Activated CD4-positive, CD25-positive, alpha-beta regulatory T cell treated with anti-CD3 and anti-CD28 coated beads, Interleukin-2, amount 50 U/mL, for 16 hours (primary cell): Measurements from ENCODE around the gene PRPH2.
A peak's percentile ranks its signal among the peaks of the same experiment; 100 is the strongest.
"Not testable (repeated sequence)": the region's sequence is repeated elsewhere in the genome, so short reads cannot be mapped to it uniquely, and the experiment has no call there.

ENCODE experiments used
- DNase-seq: peaks from one replicate; pipeline ENCODE4 v3.0.0-alpha.2; 2020; ENCODE audit warnings: low read depth, low spot score

PRPH2 gene

DNA sequence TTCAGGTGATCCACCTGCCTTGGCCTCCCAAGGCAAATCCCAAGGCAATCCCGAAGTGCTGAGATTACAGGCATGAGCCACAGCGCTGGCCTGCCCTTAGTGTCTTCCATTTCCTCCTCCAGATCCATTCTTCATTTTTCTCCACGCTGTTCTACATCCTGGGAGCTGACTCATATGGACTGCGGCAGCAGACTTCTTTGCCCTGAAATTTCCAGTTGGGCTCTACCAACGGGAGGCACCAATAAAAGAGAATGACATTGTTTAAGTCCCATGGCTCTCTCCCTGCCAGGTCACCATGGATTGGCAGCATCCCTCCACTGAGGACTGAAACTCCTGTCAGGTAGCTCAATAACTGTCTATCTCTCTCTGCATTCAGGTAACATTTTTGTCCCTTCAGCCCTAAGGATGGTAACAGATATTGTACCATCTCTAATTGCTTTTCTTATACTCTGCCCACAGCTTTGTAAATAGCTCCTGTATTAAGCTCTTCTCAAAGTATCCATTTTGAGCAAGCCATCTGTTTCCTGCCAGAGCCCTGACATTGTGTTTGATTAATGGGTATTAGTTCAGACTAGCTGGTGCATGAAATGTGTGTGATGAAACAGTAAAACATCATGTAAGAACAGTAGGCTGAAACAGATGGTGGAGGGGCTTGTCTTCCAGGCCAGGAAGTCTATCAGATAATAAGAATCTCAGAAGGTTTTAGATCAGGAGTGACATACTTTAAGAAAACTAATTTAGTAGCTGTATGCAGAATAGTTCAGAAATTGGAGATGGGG is 19.9 kb upstream of the PRPH2 start:
- no peak for DNase-seq

DNA sequence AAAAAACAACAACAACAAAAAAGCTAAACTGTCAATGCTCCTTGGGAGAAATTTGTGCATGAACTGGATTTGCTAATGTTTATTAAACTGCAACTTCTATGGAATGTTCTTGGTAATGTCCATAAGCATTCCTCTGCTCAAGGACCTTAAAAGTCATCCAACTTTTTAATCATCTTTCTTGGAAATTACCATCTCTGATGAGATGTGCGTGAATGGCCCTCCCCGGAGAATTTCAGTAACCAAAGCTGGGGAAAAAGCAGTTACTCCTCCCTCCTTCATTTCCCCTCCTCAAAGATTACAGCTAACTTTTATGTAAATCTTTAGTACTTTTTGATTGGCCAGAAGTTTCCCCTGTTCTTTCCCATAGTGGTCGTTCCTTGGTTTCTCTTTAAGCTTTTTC is 18.3 kb upstream of the PRPH2 start:
- no peak for DNase-seq

DNA sequence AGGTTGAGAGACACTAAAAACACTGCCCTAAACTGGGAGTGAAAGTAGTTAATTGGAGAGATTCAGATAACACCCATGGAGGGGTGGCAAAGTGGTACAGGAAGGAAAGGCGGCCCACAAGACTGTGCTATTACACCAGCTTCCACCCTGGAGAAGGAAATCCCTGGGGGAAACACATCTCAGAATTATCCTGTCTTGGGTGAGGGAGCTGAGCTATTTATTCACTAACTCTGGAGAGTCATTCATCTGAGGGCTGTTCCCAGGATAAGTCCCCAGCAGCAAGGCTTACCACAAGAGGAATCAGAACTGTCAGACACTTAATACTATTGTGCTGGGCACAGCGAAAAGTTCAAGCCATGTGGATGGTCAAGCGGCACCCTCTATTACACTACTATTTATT is 13.6 kb upstream of the PRPH2 start:
- no peak for DNase-seq

DNA sequence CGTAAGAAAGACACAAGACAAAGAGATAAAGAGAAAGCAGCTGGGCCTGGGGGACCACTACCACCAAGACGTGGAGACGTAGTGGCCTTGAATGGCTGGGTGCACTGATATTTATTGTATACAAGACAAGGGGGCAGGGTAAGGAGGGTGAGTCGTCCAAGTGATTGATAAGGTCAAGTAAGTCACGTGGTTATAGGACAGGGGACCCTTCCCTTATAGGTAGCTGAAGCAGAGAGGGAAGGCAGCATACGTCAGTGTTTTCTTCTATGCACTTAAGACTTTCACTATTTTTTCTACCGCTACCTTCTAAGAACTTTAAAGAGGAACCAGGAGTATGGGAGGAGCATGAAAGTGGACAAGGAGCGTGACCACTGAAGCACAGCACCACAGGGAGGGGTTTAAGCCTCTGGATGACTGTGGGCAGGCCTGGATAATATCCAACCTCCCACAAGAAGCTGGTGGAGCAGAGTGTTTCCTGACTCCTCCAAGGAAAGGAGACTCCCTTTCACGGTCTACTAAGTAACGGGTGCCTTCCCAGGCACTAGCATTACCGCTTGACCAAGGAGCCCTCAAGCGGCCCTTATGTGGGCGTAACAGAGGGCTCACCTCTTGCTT is 11.6 kb upstream of the PRPH2 start:
- not testable (repeated sequence) for DNase-seq

DNA sequence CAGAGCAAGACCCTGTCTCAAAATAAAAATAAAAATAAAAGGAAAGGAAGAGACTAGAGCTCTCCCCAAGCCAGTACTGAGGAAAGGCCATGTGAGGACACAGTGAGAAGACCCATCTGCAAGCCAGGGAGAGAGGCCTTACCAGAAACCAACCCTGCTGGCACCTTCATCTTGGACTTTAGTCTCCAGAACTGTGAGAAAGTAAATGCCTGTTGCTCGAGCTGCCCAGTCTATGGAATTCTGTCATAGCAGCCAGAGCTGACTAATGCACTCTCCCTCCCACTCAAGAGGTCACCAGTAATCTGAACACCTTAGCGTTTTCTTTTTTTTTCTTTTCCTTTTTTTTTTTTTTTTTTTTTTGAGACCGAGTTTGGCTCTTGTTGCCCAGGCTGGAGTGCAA is 7.3 kb upstream of the PRPH2 start:
- DNase-seq, result no peak

DNA sequence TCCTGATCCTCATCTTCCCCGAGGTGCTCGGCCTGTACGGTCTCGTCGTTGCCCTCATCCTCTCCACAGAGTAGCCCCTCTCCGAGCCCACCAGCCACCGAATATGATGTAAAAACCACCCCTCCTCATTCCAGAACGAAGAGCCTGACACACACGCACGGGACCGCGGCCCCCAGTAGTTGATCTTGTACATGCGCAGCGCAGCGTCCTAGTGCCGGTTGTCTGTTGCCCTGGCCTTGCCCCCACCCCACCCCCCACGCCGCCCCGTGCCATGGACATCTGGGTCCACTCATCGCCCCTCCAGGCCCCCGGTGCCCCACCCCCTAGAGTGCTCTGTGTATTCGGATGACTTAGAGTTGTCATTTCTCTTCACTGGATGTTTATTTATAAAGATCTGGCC is 5.2 kb upstream of the PRPH2 start:
- DNase-seq, result no peak

DNA sequence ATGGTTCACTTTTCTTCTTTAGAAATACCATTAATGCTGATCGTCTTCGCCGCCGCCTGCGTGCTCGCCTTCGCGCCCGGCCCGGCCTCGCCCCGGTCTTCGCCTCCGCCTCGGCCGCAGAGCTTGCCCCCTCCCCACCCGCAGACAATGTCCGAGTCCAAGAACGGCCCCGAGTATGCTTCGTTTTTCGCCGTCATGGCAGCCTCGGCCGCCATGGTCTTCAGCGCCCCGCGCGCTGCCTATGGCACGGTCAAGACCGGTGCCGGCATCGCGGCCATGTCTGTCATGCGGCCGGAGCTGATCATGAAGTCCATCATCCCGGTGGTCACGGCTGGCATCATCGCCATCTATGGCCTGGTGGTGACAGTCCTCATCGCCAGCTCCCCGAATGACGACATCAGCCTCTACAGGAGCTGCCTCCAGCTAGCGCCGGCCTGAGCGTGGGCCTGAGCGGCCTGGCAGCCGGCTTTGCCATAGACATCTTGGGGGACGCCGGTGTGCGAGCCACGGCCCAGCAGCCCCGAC is 4.8 kb upstream of the PRPH2 start:
- DNase-seq, result no peak

DNA sequence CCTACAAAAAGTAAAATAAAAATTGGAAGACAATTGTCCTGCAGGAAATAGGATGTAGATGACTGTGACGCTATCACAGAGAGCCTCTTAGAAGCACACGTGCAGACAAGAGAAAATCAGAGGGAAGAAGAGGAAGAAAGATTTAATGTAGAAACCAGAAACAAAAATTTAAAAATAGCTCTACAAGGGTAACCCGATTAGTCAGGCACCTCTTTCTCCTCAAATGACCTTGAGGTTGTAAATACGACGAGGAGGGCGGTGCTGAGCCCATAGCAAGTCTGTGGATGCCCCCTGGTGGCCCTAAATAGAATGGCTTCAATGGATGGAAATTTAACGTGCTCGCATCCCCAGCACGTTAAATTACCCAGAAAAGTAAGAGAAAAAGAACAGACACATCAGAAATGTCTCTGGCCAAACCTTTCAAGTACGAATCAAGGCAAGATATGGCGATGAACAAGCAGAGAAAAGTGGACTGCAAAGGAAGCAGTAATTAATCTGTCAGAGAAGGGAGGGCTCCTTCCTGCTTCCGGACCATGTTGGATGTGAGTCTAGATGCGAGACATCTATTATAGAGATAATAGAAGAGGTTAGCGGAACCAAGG is 4.2 kb upstream of the PRPH2 start:
- peak; percentile 62 for DNase-seq

DNA sequence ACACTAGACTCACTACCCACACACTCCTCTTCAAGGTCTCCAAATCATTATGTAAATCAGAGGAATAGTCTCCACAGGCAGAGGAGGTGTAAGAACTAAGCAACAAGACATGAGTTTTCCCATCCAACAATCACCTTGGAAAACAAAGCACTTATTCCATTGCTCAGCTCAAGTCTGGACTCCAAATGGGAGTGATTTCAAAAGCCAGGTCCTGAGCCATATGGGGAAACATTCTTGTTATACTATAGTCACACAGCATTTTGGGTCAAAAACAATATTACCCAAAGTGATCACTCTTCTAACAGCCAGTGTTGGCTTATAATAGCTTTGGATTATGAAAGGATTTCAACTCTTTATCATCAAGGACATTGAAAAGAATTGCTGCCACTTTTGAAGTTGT is 3.6 kb upstream of the PRPH2 start:
- DNase-seq, result no peak

DNA sequence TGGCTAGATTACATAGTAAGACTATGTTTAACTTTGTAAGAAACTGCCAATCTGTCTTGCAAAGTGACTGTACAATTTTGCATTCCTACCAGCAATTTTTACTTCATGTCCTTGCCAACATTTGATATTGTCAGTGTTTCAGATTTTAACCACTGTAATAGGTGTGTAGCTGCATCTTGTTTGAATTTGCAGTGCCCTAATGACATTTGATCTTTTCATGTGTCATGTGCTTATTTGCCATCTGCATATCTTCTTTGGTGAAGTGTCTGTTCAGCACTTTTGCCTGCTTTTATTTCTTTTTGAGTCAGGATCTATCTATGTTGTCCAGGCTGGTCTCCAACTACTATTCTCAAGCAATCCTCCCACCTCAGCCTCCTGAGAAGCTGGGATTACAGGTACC is 2.4 kb upstream of the PRPH2 start:
- no peak for DNase-seq

DNA sequence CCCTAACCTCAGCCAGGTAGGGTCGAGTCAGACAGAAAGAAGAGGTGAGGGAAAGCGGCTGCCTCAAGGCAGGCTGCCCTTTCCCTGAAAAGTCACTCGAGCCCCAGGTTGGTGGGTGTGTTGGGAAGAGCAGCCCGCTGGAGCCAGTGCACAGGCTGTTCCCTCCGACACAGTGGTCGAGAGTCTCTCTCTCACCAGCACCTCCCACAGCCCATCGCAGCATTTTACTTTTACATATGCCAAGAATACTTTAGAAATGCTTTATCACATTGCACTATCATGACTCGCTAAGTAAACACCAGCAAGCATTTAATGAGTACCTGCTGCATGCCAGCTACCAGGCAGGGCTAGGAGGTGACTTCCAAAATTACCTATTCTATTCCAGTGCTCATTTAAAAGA is 1.7 kb downstream of the PRPH2 start:
- DNase-seq, result no peak

DNA sequence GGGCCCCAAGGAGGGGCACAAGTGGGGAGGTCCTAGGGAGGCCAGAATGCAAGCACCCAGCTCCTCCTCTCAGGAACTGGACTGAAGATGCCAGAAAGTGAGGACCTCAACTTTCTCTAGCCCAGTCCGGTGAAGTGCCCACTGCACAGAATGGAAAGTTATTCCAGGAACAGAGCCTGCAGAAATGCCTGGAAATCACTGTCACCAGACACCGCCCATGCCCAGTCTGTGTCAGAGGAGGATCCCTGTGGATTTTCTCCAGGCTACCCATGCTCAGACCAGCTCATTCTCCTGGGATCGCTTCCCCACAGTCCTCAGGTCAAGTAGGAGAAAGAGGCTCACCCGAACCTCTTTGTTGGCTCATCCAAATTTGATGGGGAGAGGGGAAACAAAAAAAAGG is 6.5 kb downstream of the PRPH2 start:
- DNase-seq, result no peak

DNA sequence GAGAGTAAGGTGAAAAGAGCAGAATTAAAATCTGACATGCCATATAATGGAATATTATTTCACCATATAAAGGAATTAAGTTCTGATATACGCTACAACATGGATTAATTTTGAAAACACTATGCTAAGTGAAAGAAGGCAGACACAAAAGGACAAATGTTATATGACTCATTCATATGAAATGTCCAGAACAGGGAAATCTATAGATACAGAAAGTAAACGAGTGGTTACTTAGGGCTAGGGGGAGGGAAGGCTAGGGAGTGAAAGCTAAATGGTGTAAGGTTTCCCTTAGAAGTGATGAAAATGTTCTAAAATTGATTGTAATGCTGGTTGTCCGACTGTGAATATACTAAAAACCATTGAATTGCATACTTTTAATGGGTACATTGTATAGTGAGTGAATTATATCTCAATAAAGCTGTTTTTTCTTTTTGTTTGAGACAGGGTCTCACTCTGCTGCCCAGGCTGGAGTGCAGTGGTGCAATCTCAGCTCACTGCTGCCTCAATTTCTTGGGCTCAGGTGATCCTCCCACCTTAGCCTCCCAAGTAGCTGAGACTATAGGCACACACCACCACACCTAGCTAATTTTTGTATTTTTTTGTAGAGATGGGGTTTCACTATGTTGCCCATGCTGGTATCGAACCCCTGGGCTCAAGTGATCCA is 8.2 kb downstream of the PRPH2 start:
- DNase-seq, result no peak

DNA sequence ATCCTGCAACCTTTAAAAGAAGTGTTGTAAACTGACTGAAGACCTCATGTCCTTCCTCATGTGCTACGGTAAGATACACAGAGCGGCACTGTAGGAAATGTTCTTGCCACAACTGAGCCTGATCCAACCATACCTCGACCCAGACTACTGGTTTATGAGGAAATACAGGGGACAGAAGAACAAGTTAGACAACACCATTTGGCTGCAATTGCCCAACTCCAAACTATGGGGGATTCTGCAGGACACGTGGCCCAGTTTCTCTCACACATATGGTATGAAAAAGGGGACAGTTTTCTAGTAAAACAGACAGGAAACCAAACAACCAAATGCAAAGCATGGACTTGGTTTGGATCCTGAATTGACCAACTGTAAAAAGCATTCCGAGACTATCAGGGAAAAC is 10.5 kb downstream of the PRPH2 start:
- no peak for DNase-seq

DNA sequence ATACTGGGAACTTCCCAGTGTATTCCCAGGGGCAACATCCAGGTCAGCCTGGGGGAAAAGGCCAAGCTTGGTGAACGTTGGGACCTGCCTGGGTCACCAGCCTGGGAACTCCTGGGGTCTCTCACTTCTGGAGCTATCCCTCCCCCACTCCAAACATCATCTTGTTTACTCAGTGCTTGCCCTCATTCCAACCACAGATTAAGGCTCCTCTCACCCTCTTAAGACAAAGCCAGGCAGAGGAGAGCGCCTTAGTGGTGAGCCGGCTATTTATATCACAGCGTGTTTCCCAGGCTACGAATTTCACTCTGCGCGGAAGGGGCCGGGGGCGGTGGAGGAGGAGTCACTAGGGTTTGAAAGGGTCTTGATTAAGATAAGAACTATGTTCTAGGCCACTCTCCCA is 12.1 kb downstream of the PRPH2 start:
- no peak for DNase-seq

DNA sequence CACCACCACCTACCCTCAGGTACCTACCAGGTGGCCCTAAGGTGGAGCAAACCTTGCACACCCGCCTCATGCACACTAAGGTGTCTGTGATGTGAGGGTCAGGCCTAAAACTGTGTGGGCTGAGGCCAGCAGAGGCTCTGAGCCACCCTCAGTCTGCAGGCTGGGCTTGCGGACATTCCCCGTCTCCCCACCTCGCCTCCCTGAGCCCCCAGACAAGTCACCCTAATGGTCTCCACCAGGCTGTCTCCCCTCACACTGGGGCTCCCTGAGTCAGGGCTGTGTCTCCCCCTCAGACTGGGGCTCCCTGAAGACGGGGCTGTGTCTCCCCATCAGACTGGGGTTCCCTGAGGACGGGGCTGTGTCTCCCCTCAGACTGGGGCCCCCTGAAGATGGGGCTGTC is 12.5 kb downstream of the PRPH2 start:
- no peak for DNase-seq

DNA sequence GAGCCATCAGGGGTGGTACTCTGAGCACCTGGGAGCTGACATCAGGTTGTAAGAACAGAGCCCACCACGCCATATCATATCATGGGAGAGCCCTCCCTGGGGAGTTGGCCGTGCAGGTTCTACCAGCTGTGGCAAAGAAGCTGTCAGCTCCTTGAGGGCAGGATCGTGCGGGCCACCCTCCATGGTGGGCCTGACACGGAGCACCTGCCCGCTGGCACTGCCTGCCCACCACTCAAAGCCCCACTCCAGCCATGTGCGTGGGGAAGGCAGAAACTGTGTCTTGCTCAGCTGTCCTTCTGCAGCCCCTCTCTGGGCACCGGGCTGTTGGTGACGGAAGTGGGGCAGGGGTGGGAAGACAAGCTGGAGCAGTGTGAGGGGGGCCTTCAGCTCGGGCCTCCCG is 14.3 kb downstream of the PRPH2 start:
- DNase-seq, result no peak

DNA sequence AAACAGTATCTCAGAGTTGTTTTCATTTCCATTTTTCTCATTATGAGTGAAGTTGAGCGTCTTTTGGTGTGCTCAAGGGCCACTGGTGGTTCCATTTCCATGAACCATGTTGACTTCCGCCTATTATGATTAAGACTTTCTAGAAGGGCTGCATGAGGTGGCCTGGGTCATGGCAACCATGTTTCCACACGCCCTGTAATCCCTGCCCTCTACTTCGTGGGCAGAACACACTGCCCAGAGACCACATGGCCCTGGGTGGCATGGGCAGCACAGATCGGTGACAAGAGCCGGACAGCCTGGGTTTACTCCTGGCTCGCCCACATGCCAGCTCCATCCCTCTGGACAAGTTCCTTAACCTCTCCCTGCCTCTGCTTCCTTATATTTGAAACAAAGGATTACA is 14.8 kb downstream of the PRPH2 start:
- DNase-seq, result no peak

DNA sequence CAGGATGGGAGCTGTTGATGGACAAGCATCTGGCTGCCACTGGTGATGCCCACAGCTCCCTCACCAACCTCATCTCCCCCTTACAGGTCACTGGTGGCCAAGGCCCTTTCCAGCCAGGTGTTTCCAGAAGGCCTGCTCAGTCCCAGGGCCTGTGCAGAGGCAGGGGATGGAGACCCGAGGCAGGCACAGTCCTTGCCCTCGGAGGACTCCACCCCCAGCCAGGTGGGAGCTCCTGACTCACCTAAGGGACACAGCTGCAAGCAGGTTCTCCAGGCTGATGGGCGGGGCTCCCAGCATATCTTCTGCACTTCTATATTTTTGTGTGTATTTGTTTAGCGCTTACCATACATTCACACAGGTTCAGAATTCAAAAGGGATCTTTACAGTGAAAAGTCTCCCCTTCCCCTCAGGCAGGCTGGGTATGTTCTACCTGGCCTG is 17.4 kb downstream of the PRPH2 start:
- DNase-seq, result no peak

DNA sequence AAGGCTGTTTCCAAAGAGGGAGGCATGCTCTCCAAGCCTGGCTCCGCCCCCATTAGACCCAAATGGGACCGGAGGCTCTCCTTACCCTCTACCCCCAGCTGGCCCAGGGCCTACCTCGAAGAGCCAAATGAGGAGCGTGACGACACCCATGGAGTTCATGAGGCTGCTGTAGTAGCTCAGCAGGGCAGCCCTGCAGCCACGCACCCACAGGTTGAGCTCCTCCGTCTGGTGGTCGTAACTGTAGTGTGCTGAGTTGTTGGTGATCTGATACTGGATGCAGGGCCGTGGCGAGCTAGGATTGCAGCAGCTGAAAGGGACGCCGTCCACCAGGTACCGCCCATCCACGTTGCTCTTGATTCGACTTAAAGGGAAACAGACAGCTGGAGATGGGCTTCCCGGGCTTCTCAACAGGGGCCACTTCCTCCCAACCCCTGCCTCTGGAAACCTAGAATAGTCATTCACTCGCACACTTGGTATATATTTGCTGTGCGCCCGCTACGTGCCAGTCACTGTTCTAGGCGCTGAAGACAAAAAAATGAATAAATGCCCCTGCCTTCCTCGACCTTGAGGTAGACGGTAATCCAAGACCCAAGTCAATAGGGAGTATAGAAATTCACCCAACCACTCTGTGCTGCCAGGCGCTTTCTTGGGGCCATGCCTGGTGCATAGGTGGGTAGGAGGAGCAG is 18.0 kb downstream of the PRPH2 start:
- DNase-seq, result no peak

DNA sequence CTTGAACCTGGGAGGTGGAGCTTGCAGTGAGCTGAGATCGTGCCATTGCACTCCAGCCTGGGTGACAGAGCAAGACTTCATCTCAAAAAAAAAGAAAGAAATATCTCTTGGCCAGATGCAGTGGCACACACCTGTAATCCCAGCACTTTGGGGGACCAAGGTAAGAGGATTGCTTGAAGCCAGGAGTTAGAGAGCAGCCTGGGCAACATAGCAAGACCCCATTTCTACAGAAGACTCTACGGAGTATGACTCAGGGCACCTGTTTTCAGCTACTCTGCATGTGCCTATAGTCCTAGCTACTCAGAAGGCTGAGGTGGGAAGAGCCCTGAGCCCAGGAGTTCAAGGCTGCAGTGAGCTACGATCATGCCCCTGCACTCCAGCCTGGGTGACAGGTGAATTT is 19.6 kb downstream of the PRPH2 start:
- not testable (repeated sequence) for DNase-seq

DNA sequence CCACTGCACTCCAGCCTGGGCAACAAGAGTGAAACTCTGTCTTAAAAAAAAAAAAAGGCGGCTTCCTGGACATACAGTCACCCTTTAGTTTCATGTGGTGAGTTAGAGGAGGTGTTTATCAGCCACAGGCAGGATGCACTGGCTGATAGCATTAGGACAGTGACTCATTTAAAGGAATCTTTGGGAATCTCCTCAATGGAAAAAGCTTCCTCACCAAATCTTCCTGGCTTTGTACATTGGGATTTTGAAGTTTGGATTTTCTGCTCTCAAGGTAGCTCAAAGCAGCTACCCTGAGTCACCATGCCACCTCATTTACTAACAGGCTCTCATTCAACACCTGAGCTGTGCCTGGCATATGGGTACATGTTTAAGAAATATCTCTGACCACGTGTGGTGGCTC is 20.2 kb downstream of the PRPH2 start:
- no peak for DNase-seq
